Gastrocnemius medialis (tissue), 4 donors: ENCODE measurements around the gene ARHGAP19.

Experiments
- CTCF ChIP-seq, 5 experiments: fragments of 450-650 bp in 3 of 5; fragments of 200-600 bp in 2 of 5; sonication (generic) in 2 of 5; IDR thresholded peaks in 4 of 5; conservative IDR thresholded peaks in 1 of 5; 1 replicate in 4 of 5; 2 replicates in 1 of 5; pipeline ENCODE4 v1.5.1; 2016 to 2019; ENCODE audit warnings: antibody characterized with exemption in 5 of 5, mild to moderate bottlenecking in 3 of 5, moderate library complexity in 3 of 5
- POLR2A ChIP-seq, 2 donors: fragments of 450-650 bp; IDR thresholded peaks; one replicate each; pipeline ENCODE4 v1.6.1; 2017; ENCODE audit warnings: antibody characterized with exemption in 2 of 2, mild to moderate bottlenecking in 2 of 2, moderate library complexity in 2 of 2

DNA sequence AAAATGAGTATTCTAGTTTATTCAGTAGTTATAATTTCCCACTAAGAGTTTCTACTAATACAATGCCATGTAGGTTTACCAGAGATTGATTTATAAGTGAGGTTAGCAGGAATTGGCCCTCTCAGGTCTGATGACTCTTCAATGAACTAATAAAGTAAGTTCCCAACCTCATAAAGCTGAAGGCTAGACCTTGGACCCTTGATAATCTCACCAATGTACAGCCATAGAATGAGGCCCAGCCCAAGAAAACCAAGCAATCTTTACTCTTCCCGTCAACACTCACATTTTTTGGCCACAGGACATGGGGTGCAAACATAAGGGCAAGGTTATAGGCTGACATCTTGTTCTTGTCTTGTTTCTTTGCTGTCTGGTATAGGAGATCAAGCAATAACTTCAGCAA, 33.3 kb downstream of the ARHGAP19 start:
- TF ChIP-seq CTCF (IDR thresholded peaks at IDR 0.05 in 4 of 5, conservative IDR thresholded peaks at IDR 0.05 in 1 of 5), result no peak
- no peak for TF ChIP-seq POLR2A (IDR thresholded peaks at IDR 0.05)
